Natural killer cell (primary cell): Measurements from ENCODE around the gene CYSRT1. TPM values are rescaled to one million over a fixed set of nuclear protein-coding genes. Genes with fewer than 3 reads are reported as not detected.
A peak's percentile ranks its signal among the peaks of the same experiment; 100 is the strongest.

ENCODE experiments used
- ATAC-seq, 3 donors: fragments of 150-1000 bp in 2 of 3; fragments of 200-7000 bp in 1 of 3; cut with Tn5 transposase; 1 replicate in 1 of 3; 2 replicates in 2 of 3; pipeline ENCODE4 v1.10.0; 2021; ENCODE audit warnings: mild to moderate bottlenecking in 2 of 3, moderate library complexity in 2 of 3
- DNase-seq, 2 donors: peaks; one replicate each; pipeline versions ENCODE4 v3.0.0 to v3.0.0-alpha.2; 2013 to 2021; ENCODE audit warnings: mixed read lengths in 1 of 2
- H3K27ac ChIP-seq: one replicate; pipeline ENCODE4 v1.5.1; 2013; ENCODE audit warnings: mild to moderate bottlenecking, low read length
- H3K27me3 ChIP-seq: one replicate; pipeline ENCODE4 v1.6.1; 2013; ENCODE audit warnings: low read length; ENCODE audit not compliant: control insufficient read depth, insufficient read depth
- H3K36me3 ChIP-seq: one replicate; pipeline ENCODE4 v1.6.1; 2013; ENCODE audit warnings: low read length; ENCODE audit not compliant: control insufficient read depth, insufficient read depth
- H3K4me1 ChIP-seq: one replicate; pipeline ENCODE4 v1.6.1; 2013; ENCODE audit warnings: low read length; ENCODE audit not compliant: control insufficient read depth, insufficient read depth
- H3K4me3 ChIP-seq: one replicate; pipeline ENCODE4 v1.5.1; 2013; ENCODE audit warnings: low read length
- H3K9me3 ChIP-seq: one replicate; pipeline ENCODE4 v1.6.1; 2013; ENCODE audit warnings: low read length; ENCODE audit not compliant: control insufficient read depth, insufficient read depth
- H3K27ac Mint-ChIP-seq, 2 donors: one replicate each; pipeline ENCODE4 v1.8.0; 2022; ENCODE audit warnings: mild to moderate bottlenecking in 2 of 2, mixed read lengths in 2 of 2, moderate library complexity in 1 of 2
- H3K27me3 Mint-ChIP-seq, 2 donors: one replicate each; pipeline ENCODE4 v1.8.0; 2022; ENCODE audit warnings: low read depth in 2 of 2, mixed read lengths in 2 of 2
- H3K36me3 Mint-ChIP-seq: one replicate; pipeline ENCODE4 v1.8.0; 2022; ENCODE audit warnings: mixed read lengths
- H3K4me1 Mint-ChIP-seq, 2 donors: one replicate each; pipeline ENCODE4 v1.8.0; 2022; ENCODE audit warnings: mixed read lengths in 2 of 2
- H3K4me3 Mint-ChIP-seq: one replicate; pipeline ENCODE4 v1.8.0; 2022; ENCODE audit warnings: mild to moderate bottlenecking, moderate library complexity, mixed read lengths
- H3K9me3 Mint-ChIP-seq, 2 donors: one replicate each; pipeline ENCODE4 v1.8.0; 2022; ENCODE audit warnings: mixed read lengths in 2 of 2
- CTCF ChIP-seq: fragments of 200-600 bp; IDR thresholded peaks from one replicate; pipeline ENCODE4 v1.8.0; 2022; ENCODE audit warnings: antibody characterized with exemption
- WGBS: methylation state at CpG from one replicate; pipeline ENCODE4 v1.1.7; 2013; ENCODE audit warnings: missing lambda C conversion rate; ENCODE audit not compliant: insufficient coverage; 5-methylcytosine and 5-hydroxymethylcytosine counted together
- intact Hi-C: fragments of 100-400 bp; cut with micrococcal nuclease; formaldehyde crosslinking; loops from one replicate; pipeline ENCODE4 v1.14.2; 2022
- total RNA-seq, 4 donors: library from RNA; stranded (reverse); fragments of 120-200 nt in 1 of 4; gene quantifications; one replicate each; pipeline versions ENCODE4 v1.2.3 to v1.2.4, GENCODE V29; 2013 to 2022

CYSRT1 gene
- total RNA-seq, 3 donors from 2014 or later (not counting 1 experiment from before 2014, with no cell fraction given), result 0.38 TPM; not detected in 2

GRCh38 chr9:137194909-137195308 is 30.1 kb upstream of the CYSRT1 start:
- H3K9me3 ChIP-seq, result no peaks in the 10 kb centered on the region
- H3K4me3 ChIP-seq, result no peak overlapping the region
- H3K36me3 ChIP-seq, result peaks cover 13% of the 10 kb centered on the region
- DNase-seq (no peak), ATAC-seq (no peak)
- intact Hi-C loops, result no loop called here
- Mint-ChIP-seq H3K9me3 (no peaks in the 10 kb centered on the region), H3K4me1 (peaks cover 0 to 21% of the 10 kb centered on the region in 2 donors), H3K4me3 (no peak overlapping the region), H3K27me3 (no peaks in the 10 kb centered on the region), H3K27ac (no peak overlapping the region), H3K36me3 (no peaks in the 10 kb centered on the region)
- no peaks in the 10 kb centered on the region for H3K27me3 ChIP-seq
- H3K4me1 ChIP-seq, result peaks cover 18% of the 10 kb centered on the region
- WGBS, result 93% methylated on average over 10 of the region's 10 CpGs
- H3K27ac ChIP-seq, result no peak overlapping the region
- no peak for TF ChIP-seq CTCF

GRCh38 chr9:137195525-137196220 is 29.3 kb upstream of the CYSRT1 start:
- no peak for TF ChIP-seq CTCF
- H3K4me3 Mint-ChIP-seq, result no peak overlapping the region
- H3K36me3 Mint-ChIP-seq, result no peaks in the 10 kb centered on the region
- intact Hi-C loops, result no loop called here
- peaks cover 14% of the 10 kb centered on the region for H3K4me1 ChIP-seq
- no peak overlapping the region for H3K27ac ChIP-seq
- H3K36me3 ChIP-seq, result peaks cover 6% of the 10 kb centered on the region
- H3K27ac Mint-ChIP-seq, result no peak overlapping the region
- no peak overlapping the region for H3K4me3 ChIP-seq
- no peaks in the 10 kb centered on the region for H3K27me3 ChIP-seq
- no peaks in the 10 kb centered on the region for H3K27me3 Mint-ChIP-seq
- H3K9me3 ChIP-seq, result no peaks in the 10 kb centered on the region
- 96% methylated on average over 21 of the region's 21 CpGs for WGBS
- no peaks in the 10 kb centered on the region for H3K9me3 Mint-ChIP-seq
- H3K4me1 Mint-ChIP-seq, result peaks cover 0 to 19% of the 10 kb centered on the region in 2 donors
- no peak for DNase-seq
- ATAC-seq, result no peak

GRCh38 chr9:137198051-137198901 is 26.7 kb upstream of the CYSRT1 start:
- intact Hi-C loops, result no loop called here
- Histone ChIP-seq H3K9me3 (no peaks in the 10 kb centered on the region), H3K4me1 (peaks cover 23% of the 10 kb centered on the region), H3K36me3 (no peaks in the 10 kb centered on the region), H3K27me3 (no peaks in the 10 kb centered on the region), H3K4me3 (no peak overlapping the region), H3K27ac (no peak overlapping the region)
- no peak for ATAC-seq
- Mint-ChIP-seq H3K4me3 (peak overlapping the region; percentile 25), H3K27me3 (no peaks in the 10 kb centered on the region), H3K4me1 (peaks cover 5 to 23% of the 10 kb centered on the region in 2 donors), H3K9me3 (no peaks in the 10 kb centered on the region), H3K27ac (no peak overlapping the region), H3K36me3 (no peaks in the 10 kb centered on the region)
- no peak for TF ChIP-seq CTCF
- DNase-seq, result no peak
- 96% methylated on average over 19 of the region's 19 CpGs for WGBS
